Progenitor cell of endocrine pancreas (in vitro differentiated cells): Measurements from ENCODE around the gene PDIA4. TPM values are rescaled to one million over a fixed set of nuclear protein-coding genes. Genes with fewer than 3 reads are reported as not detected.
A peak's percentile ranks its signal among the peaks of the same experiment; 100 is the strongest.

Source experiments
- DNase-seq: peaks from one replicate; pipeline ENCODE4 v3.0.0; 2021; ENCODE audit warnings: low spot score; ENCODE audit not compliant: unreplicated experiment
- H3K27ac Mint-ChIP-seq: 2 replicates; pipeline ENCODE4 v1.8.0; 2021; ENCODE audit warnings: mild to moderate bottlenecking, moderate library complexity, mixed read lengths
- H3K27me3 Mint-ChIP-seq: 2 replicates; pipeline ENCODE4 v1.8.0; 2021; ENCODE audit warnings: mixed read lengths
- H3K36me3 Mint-ChIP-seq: 2 replicates; pipeline ENCODE4 v1.8.0; 2022; ENCODE audit warnings: mixed read lengths; ENCODE audit not compliant: insufficient read depth
- H3K4me1 Mint-ChIP-seq: 2 replicates; pipeline ENCODE4 v1.8.0; 2021; ENCODE audit warnings: low read depth, mixed read lengths
- H3K4me3 Mint-ChIP-seq: 2 replicates; pipeline ENCODE4 v1.8.0; 2021; ENCODE audit warnings: low read depth, mild to moderate bottlenecking, moderate library complexity, mixed read lengths
- H3K9me3 Mint-ChIP-seq: 2 replicates; pipeline ENCODE4 v1.8.0; 2021; ENCODE audit warnings: low read depth, mixed read lengths
- CTCF ChIP-seq: fragments of 200-600 bp; sonication (generic); IDR thresholded peaks from one replicate; pipeline ENCODE4 v1.5.0; 2021; ENCODE audit warnings: antibody characterized with exemption, mild to moderate bottlenecking; ENCODE audit not compliant: unreplicated experiment
- total RNA-seq: library from RNA; stranded (reverse); gene quantifications from 2 replicates; pipeline ENCODE4 v1.2.1, GENCODE V29; 2021

The PDIA4 gene
- total RNA-seq, 1 donor from 2014 or later: 238 TPM

GRCh38 chr7:149022756-149023360 lies 5.4 kb downstream of the PDIA4 start:
- Mint-ChIP-seq H3K4me3 (no peak overlapping the region), H3K9me3 (no peaks in the 10 kb centered on the region), H3K27me3 (no peaks in the 10 kb centered on the region), H3K4me1 (peaks cover 20% of the 10 kb centered on the region), H3K27ac (peak overlapping the region; percentile 76), H3K36me3 (peaks cover 19% of the 10 kb centered on the region)
- no peak for TF ChIP-seq CTCF
- DNase-seq: no peak

GRCh38 chr7:149021725-149022062 lies 6.6 kb downstream of the PDIA4 start:
- peak overlapping the region; percentile 51 for H3K27ac Mint-ChIP-seq
- no peak for DNase-seq
- H3K4me3 Mint-ChIP-seq: no peak overlapping the region
- peaks cover 22% of the 10 kb centered on the region for H3K36me3 Mint-ChIP-seq
- H3K27me3 Mint-ChIP-seq: no peaks in the 10 kb centered on the region
- no peak for TF ChIP-seq CTCF
- peaks cover 11% of the 10 kb centered on the region for H3K4me1 Mint-ChIP-seq
- no peaks in the 10 kb centered on the region for H3K9me3 Mint-ChIP-seq

DNA sequence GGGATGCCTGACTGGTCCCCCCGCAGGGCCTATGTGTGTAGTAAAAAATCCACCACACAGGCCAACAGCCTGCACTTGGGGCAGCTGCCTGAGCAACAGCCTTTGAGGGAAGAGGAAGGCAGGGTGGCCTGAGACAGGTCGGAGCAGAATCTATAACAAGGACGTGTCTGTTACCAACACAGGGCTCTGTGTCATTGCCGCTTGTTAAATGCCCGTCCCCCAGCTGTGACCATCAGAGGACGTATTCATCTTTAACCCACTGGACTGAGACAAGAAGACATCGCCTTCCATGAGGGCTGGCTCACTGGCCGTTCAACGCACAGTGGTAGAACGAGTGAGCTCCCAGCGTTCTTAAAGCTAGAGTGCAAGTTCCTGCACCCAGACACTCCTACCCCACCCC lies 7.8 kb downstream of the PDIA4 start:
- Mint-ChIP-seq H3K27ac (no peak overlapping the region), H3K36me3 (peaks cover 21% of the 10 kb centered on the region)

GRCh38 chr7:149016876-149017275 lies 11.4 kb downstream of the PDIA4 start:
- Mint-ChIP-seq H3K4me3 (no peak overlapping the region), H3K27ac (no peak overlapping the region), H3K36me3 (peaks cover 32% of the 10 kb centered on the region), H3K9me3 (no peaks in the 10 kb centered on the region), H3K27me3 (no peaks in the 10 kb centered on the region), H3K4me1 (no peaks in the 10 kb centered on the region)
- no peak for TF ChIP-seq CTCF
- DNase-seq: no peak

More for the DNA sequence above, 7.8 kb downstream of the PDIA4 start:
- Mint-ChIP-seq H3K4me3 (no peak overlapping the region), H3K9me3 (no peaks in the 10 kb centered on the region), H3K4me1 (peaks cover 4% of the 10 kb centered on the region), H3K27me3 (no peaks in the 10 kb centered on the region)
- no peak for TF ChIP-seq CTCF
- DNase-seq: no peak

GRCh38 chr7:149014309-149014708 lies 14.0 kb downstream of the PDIA4 start:
- H3K4me1 Mint-ChIP-seq: no peaks in the 10 kb centered on the region
- no peak overlapping the region for H3K4me3 Mint-ChIP-seq
- TF ChIP-seq CTCF: no peak
- no peak for DNase-seq
- no peaks in the 10 kb centered on the region for H3K27me3 Mint-ChIP-seq
- H3K9me3 Mint-ChIP-seq: no peaks in the 10 kb centered on the region
- H3K36me3 Mint-ChIP-seq: peaks cover 35% of the 10 kb centered on the region
- no peak overlapping the region for H3K27ac Mint-ChIP-seq
